Endothelial cell of umbilical vein (primary cell): Measurements from ENCODE around the gene AMD1. TPM values are rescaled to one million over a fixed set of nuclear protein-coding genes. Genes with fewer than 3 reads are reported as not detected.

Experiments used
- BruUV-seq: library from RNA; stranded (reverse); fragments of 400-500 nt; replicated peaks from 2 replicates; lab custom pipeline; 2021; lab: Mats Ljungman, UMichigan
- CTCF ChIA-PET: fragments of 300-600, 350-600 bp; sonication (Branson Sonifier 250); formaldehyde crosslinking; loops from one replicate; lab custom pipeline; 2021; ENCODE audit warnings: antibody characterized with exemption, inconsistent platforms; lab: Charles Lee
- POLR2A ChIA-PET: fragments of 300-600, 350-600 bp; sonication (Branson Sonifier 250); formaldehyde crosslinking; loops from one replicate; lab custom pipeline; 2021; ENCODE audit warnings: antibody characterized with exemption, inconsistent platforms; lab: Charles Lee
- DNase-seq: peaks from one replicate; pipeline ENCODE4 v3.0.0-alpha.2; 2011; ENCODE audit warnings: low read depth, low spot score
- FAIRE-seq: peaks from 2 replicates; lab custom pipeline; 2011; peaks lifted over from hg19 to GRCh38; lab: Jason Lieb, UNC
- H2AFZ ChIP-seq: 2 replicates; pipeline ENCODE4 v1.6.0; 2012; ENCODE audit warnings: low read depth, low read length, control low read depth, inconsistent platforms
- H3K27ac ChIP-seq: 2 replicates; pipeline ENCODE4 v1.5.1; 2011; ENCODE audit warnings: low read depth, mild to moderate bottlenecking, control low read depth, low read length, moderate library complexity; ENCODE audit not compliant: insufficient read depth
- H3K27me3 ChIP-seq, 2 experiments: 2 replicates each; pipeline versions ENCODE4 v1.6.0 to v1.6.1; 2011; ENCODE audit warnings: low read length in 2 of 2, mixed read lengths in 1 of 2; ENCODE audit not compliant: control insufficient read depth in 2 of 2, insufficient read depth in 2 of 2
- H3K36me3 ChIP-seq, 2 experiments: 2 replicates in 1 of 2; 3 replicates in 1 of 2; pipeline ENCODE4 v1.5.1; 2011; ENCODE audit warnings: low read length in 2 of 2, mild to moderate bottlenecking in 1 of 2, moderate library complexity in 1 of 2; ENCODE audit not compliant: control insufficient read depth in 2 of 2, insufficient read depth in 2 of 2; ENCODE audit errors: extremely low read depth in 1 of 2
- H3K4me1 ChIP-seq: 3 replicates; pipeline ENCODE4 v1.5.1; 2011; ENCODE audit warnings: mild to moderate bottlenecking, low read length; ENCODE audit not compliant: control insufficient read depth, insufficient read depth; ENCODE audit errors: extremely low read depth
- H3K4me2 ChIP-seq: 2 replicates; pipeline ENCODE4 v1.6.1; 2011; ENCODE audit warnings: low read length, control low read depth, mixed read lengths; ENCODE audit not compliant: insufficient read depth
- H3K4me3 ChIP-seq, 3 experiments: fragments of 200-600 bp in 1 of 3; sonication (generic), shearing (Covaris generic) in 1 of 3; replicated peaks in 1 of 3; 2 replicates each; pipeline ENCODE4 v1.5.1; 2011 to 2016; ENCODE audit warnings: control low read depth in 3 of 3, low read length in 3 of 3, mild to moderate bottlenecking in 2 of 3, inconsistent platforms in 1 of 3, low read depth in 1 of 3, moderate library complexity in 1 of 3; ENCODE audit not compliant: insufficient read depth in 1 of 3
- H3K79me2 ChIP-seq: 2 replicates; pipeline ENCODE4 v1.6.0; 2012; ENCODE audit warnings: low read length, inconsistent platforms; ENCODE audit not compliant: control insufficient read depth, insufficient read depth
- H3K9ac ChIP-seq: replicated peaks from 2 replicates; pipeline ENCODE3; 2011; ENCODE audit warnings: low read length, control low read depth; ENCODE audit not compliant: insufficient read depth; ENCODE audit errors: extremely low read depth
- H3K9me1 ChIP-seq: replicated peaks from 3 replicates; pipeline ENCODE4 v1.6.0; 2011; ENCODE audit warnings: mild to moderate bottlenecking, low read length; ENCODE audit not compliant: control insufficient read depth, insufficient read depth; ENCODE audit errors: extremely low read depth
- H3K9me3 ChIP-seq: replicated peaks from 2 replicates; pipeline ENCODE4 v1.5.1; 2012; ENCODE audit warnings: low read length, inconsistent platforms; ENCODE audit not compliant: control insufficient read depth, insufficient read depth
- H4K20me1 ChIP-seq: replicated peaks from 2 replicates; pipeline ENCODE3; 2011; ENCODE audit warnings: mild to moderate bottlenecking, low read length; ENCODE audit not compliant: control insufficient read depth, insufficient read depth; ENCODE audit errors: extremely low read depth
- FOS ChIP-seq: IDR thresholded peaks from 2 replicates; pipeline ENCODE4 v1.6.1; 2011; ENCODE audit warnings: mild to moderate bottlenecking, low read length, moderate library complexity, borderline replicate concordance; ENCODE audit not compliant: insufficient read depth
- GATA2 ChIP-seq: IDR thresholded peaks from 2 replicates; pipeline ENCODE4 v1.7.0; 2011; ENCODE audit warnings: low read depth, mild to moderate bottlenecking, moderate library complexity, mixed read lengths, low read length; ENCODE audit not compliant: insufficient read length, insufficient read depth
- MYC ChIP-seq: IDR thresholded peaks from one replicate; pipeline ENCODE4 v1.6.1; 2011; ENCODE audit warnings: mild to moderate bottlenecking, low read depth, low read length
- POLR2AphosphoS5 ChIP-seq: IDR thresholded peaks from 2 replicates; pipeline ENCODE4 v1.6.1; 2012; ENCODE audit warnings: low read depth, mild to moderate bottlenecking, control low read depth, low read length, moderate library complexity; ENCODE audit not compliant: insufficient read depth
- dilution Hi-C: fragments of 300-500 bp; cut with MboI; formaldehyde crosslinking; loops from one replicate; pipeline ENCODE4 v1.15.0; 2019; ENCODE audit warnings: low sequenced_read_pairs; ENCODE audit not compliant: extremely low pct_ligation_motif_present
- intact Hi-C: fragments of 100-400 bp; cut with micrococcal nuclease; formaldehyde crosslinking; loops from one replicate; pipeline ENCODE4 v1.10.0; 2022
- polyA plus RNA-seq, 4 experiments: library from polyadenylated mRNA; depleted of rRNA in 3 of 4; stranded (reverse) in 3 of 4; unstranded in 1 of 4; fragments of >200 nt; gene quantifications; 2 replicates each; pipeline versions ENCODE4 v1.2.1 to v1.2.3, GENCODE V29; 2011 to 2012; ENCODE audit warnings: missing spikeins in 1 of 4
- total RNA-seq: library from RNA; stranded (reverse); gene quantifications from 2 replicates; pipeline ENCODE4 v1.2.3, GENCODE V29; 2021
- TF ChIP-seq, protein P1 (sequence below): IDR thresholded peaks from 2 replicates; pipeline ENCODE4 v1.6.1; 2011; ENCODE audit not compliant: insufficient read depth, insufficient read length

Gene AMD1
- total and polyA plus RNA-seq, 2 donors (not counting 3 experiments of a cell fraction or from before 2014, with no cell fraction given), result 13.1 to 48.2 TPM

DNA sequence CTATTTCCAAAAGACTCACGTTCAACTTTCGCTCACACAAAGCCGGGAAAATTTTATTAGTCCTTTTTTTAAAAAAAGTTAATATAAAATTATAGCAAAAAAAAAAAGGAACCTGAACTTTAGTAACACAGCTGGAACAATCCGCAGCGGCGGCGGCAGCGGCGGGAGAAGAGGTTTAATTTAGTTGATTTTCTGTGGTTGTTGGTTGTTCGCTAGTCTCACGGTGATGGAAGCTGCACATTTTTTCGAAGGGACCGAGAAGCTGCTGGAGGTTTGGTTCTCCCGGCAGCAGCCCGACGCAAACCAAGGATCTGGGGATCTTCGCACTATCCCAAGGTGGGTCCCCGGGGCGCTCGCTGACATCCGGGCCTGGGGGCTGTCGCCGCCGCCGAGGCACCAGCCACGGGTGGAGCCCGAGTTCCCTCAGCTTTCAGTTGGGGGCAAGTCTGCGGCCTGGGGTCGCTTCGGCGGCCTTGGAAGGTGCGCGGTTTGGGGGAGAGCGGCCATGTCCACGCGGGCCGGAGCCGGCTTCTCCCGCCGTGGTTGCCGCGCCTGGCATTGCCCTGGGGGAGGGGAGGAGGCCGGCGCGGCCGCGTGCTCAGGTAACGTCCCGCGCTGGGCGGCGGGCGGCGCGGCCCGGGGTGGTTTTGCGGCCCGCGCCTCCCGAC lies 429 bp downstream of the AMD1 start:
- Histone ChIP-seq H3K4me1 (peaks cover 38% of the 10 kb centered on the region), H3K9me1 (no peaks in the 10 kb centered on the region), H3K79me2 (peaks cover 54% of the 10 kb centered on the region), H4K20me1 (peaks cover 21% of the 10 kb centered on the region), H3K4me3 (peak overlapping the region; percentile 85 to 92 (median 90)), H3K9ac (peak overlapping the region; percentile 76), H3K27ac (peak overlapping the region; percentile 60), H3K9me3 (no peaks in the 10 kb centered on the region), H3K36me3 (no peaks in the 10 kb centered on the region), H2AFZ (peak overlapping the region; percentile 35), H3K4me2 (peak overlapping the region; percentile 77), H3K27me3 (peaks cover 0 to 2% of the 10 kb centered on the region in 2 experiments)
- intact Hi-C loops, result loop anchor here (1.0 kb wide), 4 partner anchors 83 to 347 kb away; partner anchors contain the start of genes GTF3C6 and RPF2
- TSS peak; percentile 66 for BruUV-seq
- ChIA-PET POLR2A (interaction anchor here (0.7 to 2.2 kb wide), 29 partner anchors 8 to 843 kb away, joined by 3 to 133 read pairs (median 5); partner anchors contain the start of genes CDC40, CDK19, GTF3C6 and RPF2), CTCF (interaction anchor here (0.9 to 3.3 kb wide), 8 partner anchors 60 to 347 kb away, joined by 3 to 23 read pairs (median 6); partner anchors contain the start of genes CDK19, GTF3C6 and RPF2)
- no peak for TF ChIP-seq GATA2
- peak; percentile 46 for TF ChIP-seq POLR2AphosphoS5
- TF ChIP-seq, protein P1, sequence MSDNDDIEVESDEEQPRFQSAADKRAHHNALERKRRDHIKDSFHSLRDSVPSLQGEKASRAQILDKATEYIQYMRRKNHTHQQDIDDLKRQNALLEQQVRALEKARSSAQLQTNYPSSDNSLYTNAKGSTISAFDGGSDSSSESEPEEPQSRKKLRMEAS, result no peak
- peak; percentile 61 for TF ChIP-seq MYC
- TF ChIP-seq FOS, result peak; percentile 2
- dilution Hi-C loops, result no loop called here
- FAIRE-seq (no peak), DNase-seq (no peak)
